GM19035 (cell line): ENCODE data around the gene TMEM53.

Source experiments
- ATAC-seq: cut with Tn5 transposase; IDR thresholded peaks from one replicate; pipeline ENCODE4 v1.9.1; 2021; ENCODE audit not compliant: unreplicated experiment

The TMEM53 gene

GRCh38 chr1:44631647-44632539 is 42.4 kb downstream of the TMEM53 start:
- peak; percentile 70 for ATAC-seq

DNA sequence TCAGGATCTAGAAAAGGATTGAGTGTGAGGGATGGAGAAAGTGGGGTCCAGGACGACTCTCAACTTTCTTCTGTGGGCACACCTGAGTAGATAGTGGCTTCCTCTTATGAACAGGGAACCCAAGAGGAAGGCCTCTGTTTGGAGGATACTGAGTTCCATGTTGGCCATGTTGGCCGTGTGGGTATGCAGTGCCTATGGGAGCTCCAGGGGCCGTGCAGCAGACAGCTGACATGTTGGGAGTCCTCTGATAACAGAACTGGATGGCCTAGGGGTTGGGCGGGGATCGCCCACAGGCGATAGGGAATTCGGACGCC is 43.0 kb downstream of the TMEM53 start:
- ATAC-seq = peak; percentile 8

DNA sequence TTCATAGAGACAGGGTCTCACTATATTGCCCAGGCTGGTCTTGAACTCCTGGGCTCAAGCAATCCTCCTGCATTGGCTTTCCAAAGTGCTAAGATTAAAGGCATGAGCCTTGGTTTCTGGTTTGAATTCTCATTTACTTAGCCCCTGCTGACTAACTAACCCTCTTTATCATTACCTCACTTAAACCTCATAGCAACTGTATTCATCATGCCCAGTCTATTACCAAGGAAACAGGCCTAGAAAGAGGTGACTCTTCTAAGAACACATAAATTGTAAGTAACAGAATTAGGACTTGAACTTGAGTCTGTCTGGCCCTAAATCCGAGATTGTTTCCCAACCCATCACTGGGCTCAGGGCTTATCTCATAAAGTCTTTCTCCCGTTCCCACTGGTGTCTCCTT is 44.2 kb downstream of the TMEM53 start:
- ATAC-seq = no peak

DNA sequence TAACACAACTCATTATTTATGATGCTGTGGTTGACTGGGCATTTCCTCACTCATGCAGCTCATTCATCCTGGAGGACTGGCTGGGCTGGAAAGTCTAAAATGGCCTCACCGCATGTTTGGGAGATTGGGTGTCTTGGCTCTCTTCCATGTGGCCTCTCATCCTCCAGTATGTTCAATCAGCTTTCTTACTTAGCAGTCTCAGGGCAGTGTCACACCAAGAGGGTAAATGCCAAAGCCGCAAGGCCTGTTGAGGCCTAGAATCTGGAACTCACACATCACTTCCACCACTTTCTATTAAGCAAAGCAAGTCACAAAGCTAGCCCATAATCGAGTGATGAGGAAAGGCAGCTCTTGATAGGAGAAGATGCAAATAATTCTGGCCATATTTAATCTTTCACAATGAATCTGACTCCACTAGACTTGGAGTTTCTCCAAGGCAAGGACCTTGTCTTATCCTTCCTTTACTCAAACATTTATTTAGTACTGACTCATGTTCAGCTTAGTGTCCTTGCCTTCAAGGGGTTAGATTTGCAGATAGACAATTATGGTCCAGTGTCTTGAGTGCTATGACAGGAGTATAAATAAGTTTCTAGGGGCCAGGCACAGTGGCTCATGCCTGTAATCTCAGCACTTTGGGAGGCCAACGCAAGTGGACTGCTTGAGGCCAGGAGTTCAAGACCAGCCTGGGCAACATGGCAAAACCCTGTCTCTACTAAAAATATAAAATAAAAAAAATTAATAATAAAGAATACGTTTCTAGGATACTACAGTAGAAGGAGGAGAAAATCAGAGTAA is 45.1 kb downstream of the TMEM53 start:
- ATAC-seq = no peak

GRCh38 chr1:44625348-44625747 is 48.9 kb downstream of the TMEM53 start:
- no peak for ATAC-seq

- no peak for ATAC-seq
These were observed 49.9 kb downstream of the TMEM53 start for GRCh38 chr1:44624268-44624901.

- no peak for ATAC-seq
These were observed 52.4 kb downstream of the TMEM53 start for GRCh38 chr1:44621841-44622286.

DNA sequence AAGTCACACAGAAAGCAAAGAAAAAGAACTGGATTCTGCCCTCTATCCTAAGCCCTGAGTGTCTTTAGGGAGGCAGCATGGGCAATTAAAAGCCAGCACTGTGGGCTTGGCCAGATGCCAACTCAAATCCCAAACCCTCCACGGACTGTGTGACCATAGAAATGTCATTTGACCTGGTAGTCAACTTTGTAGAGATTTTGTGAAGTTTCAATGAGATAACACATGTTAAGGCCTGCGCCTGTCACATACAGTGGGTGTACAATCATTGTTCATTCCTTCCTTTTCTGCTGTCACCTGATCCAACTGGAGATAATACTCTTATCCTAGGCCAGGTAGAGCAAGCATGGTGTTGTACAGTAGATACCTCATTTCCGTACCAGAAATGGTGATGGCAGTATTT is 54.2 kb downstream of the TMEM53 start:
- ATAC-seq = no peak

DNA sequence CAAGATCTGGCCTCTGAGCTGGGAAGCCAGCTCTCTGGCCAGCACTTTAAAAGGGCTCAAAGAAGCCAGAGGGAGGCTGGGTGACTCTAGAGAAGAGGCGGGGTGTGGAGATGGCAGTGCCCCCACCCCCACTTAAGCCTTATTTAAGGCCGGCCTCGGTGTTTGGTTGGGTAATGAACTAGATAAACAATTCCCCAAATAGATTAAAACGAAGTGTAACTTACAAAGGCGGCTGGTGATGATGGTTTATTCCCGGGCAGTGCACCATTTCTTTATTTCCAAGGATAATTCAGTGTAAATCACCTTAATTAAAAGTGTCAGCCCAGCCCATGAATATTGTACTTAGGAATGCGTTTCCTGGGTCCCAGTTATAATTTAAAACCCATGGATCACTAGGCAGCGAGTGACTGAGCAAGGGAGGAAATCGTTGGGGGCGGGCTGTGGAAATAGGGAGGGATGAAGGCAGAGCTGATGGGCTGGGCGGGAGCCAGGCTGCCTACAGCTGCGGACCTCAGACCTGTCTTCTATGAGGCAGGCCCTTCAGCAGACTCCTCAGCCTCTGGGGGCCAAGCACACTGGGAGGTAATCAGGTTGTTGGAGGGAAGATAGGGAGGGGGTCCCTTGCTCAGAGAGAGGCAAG is 54.9 kb downstream of the TMEM53 start:
- ATAC-seq = no peak

DNA sequence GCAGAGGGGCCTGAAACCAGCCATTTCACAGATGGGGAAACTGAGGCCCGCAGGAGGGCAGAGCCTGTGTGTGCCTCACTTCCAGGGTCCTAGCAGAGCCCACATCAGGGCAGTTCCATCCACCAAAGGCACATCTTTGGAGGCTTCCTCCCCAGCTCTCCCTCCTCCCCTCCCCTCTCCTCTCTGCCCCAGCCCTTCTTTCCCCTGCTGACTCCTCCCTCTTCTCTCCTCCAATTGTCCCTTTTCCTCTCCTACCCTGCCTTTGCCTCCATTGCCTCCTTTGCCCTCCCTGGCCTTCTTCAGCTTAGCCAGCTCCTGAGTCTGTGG is 56.6 kb downstream of the TMEM53 start:
- ATAC-seq = no peak

GRCh38 chr1:44616991-44617702 is 57.1 kb downstream of the TMEM53 start:
- no peak for ATAC-seq

- ATAC-seq = no peak
These were observed 57.8 kb downstream of the TMEM53 start for GRCh38 chr1:44616284-44616990.

- ATAC-seq = no peak
These were observed 60.3 kb downstream of the TMEM53 start for GRCh38 chr1:44613941-44614340.

DNA sequence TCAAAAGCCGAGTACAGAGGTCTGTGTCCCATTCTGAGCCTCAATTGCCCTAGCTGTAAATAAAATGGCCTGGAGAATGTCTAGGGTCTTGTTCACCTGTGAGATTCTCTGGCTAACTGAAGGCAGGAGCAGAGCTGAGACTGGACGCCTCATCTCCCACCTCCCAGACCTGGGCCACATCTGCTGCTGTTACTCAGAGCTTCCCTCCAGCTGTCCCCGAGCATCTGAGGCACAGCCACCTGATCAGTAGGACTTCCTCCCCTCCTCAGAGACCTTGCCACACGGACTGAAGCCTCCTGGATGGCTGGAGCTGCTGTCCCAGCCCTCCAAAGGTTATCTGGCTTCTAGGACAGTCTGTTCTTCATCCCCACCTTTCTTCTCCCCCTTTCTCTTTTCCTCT is 62.4 kb downstream of the TMEM53 start:
- no peak for ATAC-seq

DNA sequence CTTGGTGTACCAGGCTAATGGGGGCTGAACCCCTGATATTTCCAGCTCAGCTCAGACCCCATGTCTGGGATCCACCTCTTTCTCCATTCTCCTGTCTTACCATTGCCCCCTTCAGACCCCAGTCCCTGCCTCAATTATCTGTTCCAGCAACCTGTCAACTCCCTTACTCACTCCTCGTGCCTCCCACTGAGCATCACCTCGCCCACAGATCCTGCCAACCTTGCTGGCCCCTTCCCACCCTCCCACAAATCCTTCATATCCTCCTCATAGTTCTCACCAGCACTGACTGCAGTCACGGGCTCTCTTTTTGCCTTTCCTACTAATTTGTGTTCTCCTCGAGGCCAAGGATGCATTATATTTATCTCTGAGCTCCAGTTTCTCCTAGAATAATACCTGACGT is 62.9 kb downstream of the TMEM53 start:
- no peak for ATAC-seq

DNA sequence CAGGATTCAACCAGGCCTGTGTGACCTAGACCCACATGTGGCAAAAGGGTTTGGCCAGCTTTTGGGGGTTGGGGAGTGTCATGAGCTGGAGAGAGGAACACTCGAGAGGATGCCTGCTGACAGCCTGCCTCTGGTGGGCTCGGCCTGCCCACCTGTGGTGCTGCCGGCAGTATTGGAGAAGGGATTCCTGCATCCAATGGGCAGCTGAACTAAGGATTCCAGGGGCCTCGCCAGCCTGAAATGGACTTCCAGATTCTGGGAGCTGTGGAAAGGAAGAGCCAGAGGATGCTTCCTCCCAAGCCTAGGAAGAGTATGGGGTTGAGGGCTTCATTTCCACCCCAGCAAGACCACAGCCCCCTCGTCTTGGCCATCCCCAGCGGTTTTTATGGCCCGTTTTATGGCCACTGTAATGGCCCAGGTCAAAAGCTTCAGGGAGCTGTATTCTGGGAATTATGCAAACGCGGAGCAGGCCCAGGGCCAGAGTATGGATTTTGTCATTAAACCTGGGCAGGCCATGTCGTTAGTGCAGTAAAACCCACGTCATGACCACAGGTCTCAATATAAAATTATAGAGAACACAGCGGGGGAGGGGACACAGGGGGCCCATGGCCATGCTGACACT is 63.6 kb downstream of the TMEM53 start:
- no peak for ATAC-seq

DNA sequence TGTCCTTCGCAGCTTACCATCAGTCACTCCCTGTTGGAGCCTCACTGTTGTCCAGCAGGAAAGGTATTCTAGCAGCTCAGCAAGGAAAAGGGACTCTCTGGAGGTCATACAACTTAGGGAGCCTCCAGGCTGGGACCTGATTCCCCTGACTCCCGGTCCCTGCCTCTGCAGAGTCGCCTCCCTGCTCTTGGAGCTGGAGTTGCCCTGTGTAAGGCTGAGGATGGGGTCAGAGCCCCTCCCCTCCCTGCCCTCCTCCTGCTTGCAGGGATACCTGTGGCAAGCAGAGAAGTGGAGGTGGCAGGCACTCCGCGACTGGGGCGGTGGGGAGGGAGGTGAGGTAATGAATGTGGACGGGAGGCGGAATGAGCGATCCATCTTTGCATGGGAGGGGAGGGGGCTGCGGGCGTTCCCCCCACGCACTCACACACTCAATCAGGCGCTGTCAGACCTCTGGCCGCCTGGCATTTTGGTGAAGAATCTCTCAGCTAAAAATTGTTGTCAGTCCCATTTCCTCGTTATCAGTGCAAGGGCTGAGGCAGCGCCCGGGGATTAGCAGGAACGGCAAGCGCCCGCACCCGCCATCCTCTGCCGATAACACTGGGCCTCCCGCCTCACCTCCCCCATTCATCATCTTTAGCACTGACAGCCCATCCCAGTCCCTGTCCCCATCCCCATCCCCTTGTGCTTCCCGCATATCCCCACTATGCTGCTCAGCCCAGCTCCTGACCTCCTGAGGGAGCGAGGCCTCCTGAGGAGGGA is 64.3 kb downstream of the TMEM53 start:
- ATAC-seq = no peak

- ATAC-seq = no peak
These were observed 64.9 kb downstream of the TMEM53 start for GRCh38 chr1:44609412-44609767.

- ATAC-seq = no peak
These were observed 66.1 kb downstream of the TMEM53 start for GRCh38 chr1:44608141-44608540.
